Astrocyte (in vitro differentiated cells and primary cell): ENCODE measurements around the gene LRIG3. TPM values are rescaled to one million over a fixed set of nuclear protein-coding genes. Genes with fewer than 3 reads are reported as not detected.

Experiments
- DNase-seq: peaks from one replicate; pipeline ENCODE4 v3.0.0-alpha.2; 2010; ENCODE audit warnings: low read depth
- FAIRE-seq: peaks from 2 replicates; lab custom pipeline; 2011; peaks lifted over from hg19 to GRCh38; lab: Jason Lieb, UNC
- H2AFZ ChIP-seq: 2 replicates; pipeline ENCODE4 v1.6.0; 2012; ENCODE audit warnings: low read depth, low read length, inconsistent platforms
- H3K27ac ChIP-seq: 2 replicates; pipeline ENCODE4 v1.5.1; 2011; ENCODE audit warnings: low read depth, low read length, inconsistent platforms
- H3K27me3 ChIP-seq: 2 replicates; pipeline ENCODE4 v1.6.0; 2011; ENCODE audit warnings: low read length, inconsistent platforms; ENCODE audit not compliant: insufficient read depth
- H3K36me3 ChIP-seq: 2 replicates; pipeline ENCODE4 v1.5.1; 2011; ENCODE audit warnings: low read length, inconsistent platforms; ENCODE audit not compliant: insufficient read depth
- H3K4me1 ChIP-seq: 2 replicates; pipeline ENCODE4 v1.5.1; 2011; ENCODE audit warnings: low read length, inconsistent platforms; ENCODE audit not compliant: insufficient read depth
- H3K4me2 ChIP-seq: 2 replicates; pipeline ENCODE4 v1.6.0; 2012; ENCODE audit warnings: low read length, inconsistent platforms
- H3K4me3 ChIP-seq: 2 replicates; pipeline ENCODE4 v1.5.1; 2011; ENCODE audit warnings: low read depth, mild to moderate bottlenecking, low read length, inconsistent platforms; ENCODE audit not compliant: insufficient read depth
- H3K79me2 ChIP-seq: 2 replicates; pipeline ENCODE4 v1.6.0; 2012; ENCODE audit warnings: mild to moderate bottlenecking, low read length, inconsistent platforms; ENCODE audit not compliant: insufficient read depth
- H3K9ac ChIP-seq: 2 replicates; pipeline ENCODE4 v1.6.0; 2012; ENCODE audit warnings: mild to moderate bottlenecking, low read length, inconsistent platforms
- H3K9me3 ChIP-seq: 2 replicates; pipeline ENCODE4 v1.5.1; 2012; ENCODE audit warnings: low read depth, mild to moderate bottlenecking, low read length, inconsistent platforms; ENCODE audit not compliant: insufficient read depth
- H4K20me1 ChIP-seq: 2 replicates; pipeline ENCODE4 v1.6.0; 2012; ENCODE audit warnings: low read length, inconsistent platforms; ENCODE audit not compliant: insufficient read depth
- H3K27ac Mint-ChIP-seq: one replicate; pipeline ENCODE4 v1.8.0; 2021; ENCODE audit warnings: mild to moderate bottlenecking, mixed read lengths; ENCODE audit not compliant: unreplicated experiment
- H3K27me3 Mint-ChIP-seq: one replicate; pipeline ENCODE4 v1.8.0; 2021; ENCODE audit warnings: low read depth, mixed read lengths; ENCODE audit not compliant: unreplicated experiment
- H3K36me3 Mint-ChIP-seq: one replicate; pipeline ENCODE4 v1.8.0; 2021; ENCODE audit warnings: low read depth, mixed read lengths; ENCODE audit not compliant: unreplicated experiment
- H3K4me1 Mint-ChIP-seq: one replicate; pipeline ENCODE4 v1.8.0; 2021; ENCODE audit warnings: low read depth, mixed read lengths; ENCODE audit not compliant: unreplicated experiment
- H3K4me3 Mint-ChIP-seq: one replicate; pipeline ENCODE4 v1.8.0; 2021; ENCODE audit warnings: mild to moderate bottlenecking, moderate library complexity, mixed read lengths; ENCODE audit not compliant: unreplicated experiment
- H3K9me3 Mint-ChIP-seq: one replicate; pipeline ENCODE4 v1.8.0; 2021; ENCODE audit warnings: mild to moderate bottlenecking, mixed read lengths; ENCODE audit not compliant: unreplicated experiment
- CTCF ChIP-seq: IDR thresholded peaks from 2 replicates; pipeline ENCODE4 v1.5.1; 2011; ENCODE audit warnings: low read depth, mild to moderate bottlenecking, inconsistent platforms, low read length, moderate library complexity; ENCODE audit not compliant: insufficient read depth
- EZH2 ChIP-seq: IDR thresholded peaks from 2 replicates; pipeline ENCODE4 v1.6.1; 2012; ENCODE audit warnings: mild to moderate bottlenecking, low read length, inconsistent platforms; ENCODE audit not compliant: insufficient read depth
- total RNA-seq: library from RNA; stranded (reverse); gene quantifications from 2 replicates; pipeline ENCODE4 v1.2.1, GENCODE V29; 2021

LRIG3 gene
- total RNA-seq, 1 donor from 2014 or later = 96.0 TPM

DNA sequence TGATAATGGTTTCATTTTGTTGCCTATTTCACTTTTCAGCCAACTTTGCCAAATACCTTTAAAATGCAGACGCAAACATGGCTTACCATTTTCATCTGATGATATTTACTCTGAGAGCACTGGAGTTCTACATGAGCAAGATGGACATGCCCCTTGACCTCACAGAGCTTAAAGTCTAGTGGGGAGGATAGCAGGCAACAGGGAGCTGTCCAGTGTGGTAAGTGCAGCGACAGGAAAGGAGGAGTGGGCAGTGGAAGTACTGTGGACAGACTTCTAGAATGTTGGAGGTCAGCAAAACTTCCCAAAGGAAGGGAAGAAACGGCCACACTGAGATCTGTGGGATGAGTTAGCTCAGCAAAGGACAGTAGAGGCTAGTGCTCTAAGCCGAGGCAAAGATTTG is 25.3 kb downstream of the LRIG3 start:
- H3K9ac ChIP-seq = no peak overlapping the region
- no peak overlapping the region for H2AFZ ChIP-seq
- no peak overlapping the region for H3K4me3 ChIP-seq
- no peak overlapping the region for H3K27ac ChIP-seq
- H3K36me3 ChIP-seq = peaks cover 3% of the 10 kb centered on the region
- H3K27me3 ChIP-seq = no peaks in the 10 kb centered on the region
- DNase-seq (no peak), FAIRE-seq (no peak)
- H3K79me2 ChIP-seq = peaks cover 84% of the 10 kb centered on the region
- H3K27ac Mint-ChIP-seq = peak overlapping the region; percentile 20
- no peak overlapping the region for H3K4me3 Mint-ChIP-seq
- H3K9me3 ChIP-seq = no peaks in the 10 kb centered on the region
- no peak for TF ChIP-seq EZH2
- no peak for TF ChIP-seq CTCF
- peaks cover 22% of the 10 kb centered on the region for H3K36me3 Mint-ChIP-seq
- H3K9me3 Mint-ChIP-seq = no peaks in the 10 kb centered on the region
- H4K20me1 ChIP-seq = peaks cover 68% of the 10 kb centered on the region
- H3K4me2 ChIP-seq = no peak overlapping the region
- H3K4me1 Mint-ChIP-seq = peaks cover 57% of the 10 kb centered on the region
- H3K4me1 ChIP-seq = peaks cover 5% of the 10 kb centered on the region
- H3K27me3 Mint-ChIP-seq = no peaks in the 10 kb centered on the region

GRCh38 chr12:58894040-58894439 is 26.3 kb downstream of the LRIG3 start:
- no peaks in the 10 kb centered on the region for H3K27me3 Mint-ChIP-seq

More at GRCh38 chr12:58894040-58894439, 26.3 kb downstream of the LRIG3 start:
- peaks cover 68% of the 10 kb centered on the region for H4K20me1 ChIP-seq
- H3K4me1 ChIP-seq = peaks cover 5% of the 10 kb centered on the region
- no peaks in the 10 kb centered on the region for H3K9me3 ChIP-seq
- no peak overlapping the region for H3K27ac ChIP-seq
- no peak for TF ChIP-seq CTCF
- TF ChIP-seq EZH2 = no peak
- no peak for DNase-seq
- H3K36me3 ChIP-seq = peaks cover 12% of the 10 kb centered on the region
- Mint-ChIP-seq H3K27ac (no peak overlapping the region), H3K36me3 (peaks cover 30% of the 10 kb centered on the region), H3K4me3 (no peak overlapping the region), H3K9me3 (no peaks in the 10 kb centered on the region), H3K4me1 (peaks cover 64% of the 10 kb centered on the region)
- peak overlapping the region; percentile 42 for H3K4me2 ChIP-seq
- H3K9ac ChIP-seq = no peak overlapping the region
- H3K4me3 ChIP-seq = no peak overlapping the region
- H3K27me3 ChIP-seq = no peaks in the 10 kb centered on the region
- FAIRE-seq = no peak
- no peak overlapping the region for H2AFZ ChIP-seq
- H3K79me2 ChIP-seq = peaks cover 82% of the 10 kb centered on the region
